Measurements from ENCODE around the gene KCNAB1.
"Not testable (repeated sequence)": the region's sequence is repeated elsewhere in the genome, so short reads cannot be mapped to it uniquely, and the experiment has no call there.

KCNAB1 gene

DNA sequence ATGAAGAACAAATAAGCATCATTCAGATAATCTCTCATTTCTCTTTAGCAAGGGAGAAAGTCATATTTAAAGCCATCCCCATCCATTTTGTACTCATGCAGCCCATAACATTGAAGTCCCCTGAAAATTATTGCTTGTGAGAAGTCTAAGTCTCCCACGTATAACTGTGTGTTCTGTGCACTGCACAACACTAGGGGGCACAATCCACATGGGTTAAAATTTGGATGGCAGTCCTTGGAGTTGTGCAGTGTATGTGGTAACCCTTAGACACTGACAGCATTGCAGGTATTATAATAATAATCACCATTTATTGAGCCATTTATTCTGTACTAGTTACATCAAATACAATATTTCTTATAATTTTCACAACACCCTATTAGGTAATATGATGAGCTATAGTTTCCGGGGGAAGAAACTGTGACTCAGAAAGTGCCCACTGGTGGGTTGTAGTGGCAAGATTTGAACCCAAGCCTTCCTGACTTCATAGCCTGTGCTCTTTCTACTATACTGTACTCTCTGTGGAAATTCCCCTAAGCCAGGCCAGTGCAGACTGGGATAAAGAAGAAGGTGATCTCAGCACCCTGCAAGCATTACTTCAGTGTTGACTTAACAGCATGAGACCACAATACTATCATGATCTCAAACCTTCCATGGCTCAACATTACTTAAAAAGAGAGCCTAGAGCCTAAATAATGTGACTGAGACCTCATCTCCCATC is 15.7 kb downstream of the KCNAB1 start:
- H3K4me3 ChIP-seq (ENCODE audit: low read depth, low read length), result no peak overlapping the region

DNA sequence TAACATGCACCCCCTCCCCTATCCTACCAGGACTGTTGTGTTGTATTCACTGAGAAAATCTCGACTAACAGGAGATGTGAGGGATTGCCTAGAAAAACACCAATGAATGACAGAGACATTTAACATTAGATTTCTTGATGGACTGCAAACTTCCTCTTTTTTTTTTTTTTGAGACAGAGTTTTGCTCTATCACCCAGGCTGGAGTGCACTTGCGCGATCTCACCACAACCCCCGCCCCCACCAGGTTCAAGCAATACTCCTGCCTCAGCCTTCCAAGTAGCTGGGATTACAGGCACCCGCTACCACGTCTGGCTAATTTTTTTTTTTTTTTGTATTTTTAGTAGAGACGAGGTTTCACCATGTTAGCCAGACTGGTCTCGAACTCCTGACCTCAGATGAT is 17.0 kb downstream of the KCNAB1 start:
- H3K4me3 ChIP-seq (ENCODE audit: low read depth, low read length), result not testable (repeated sequence)

DNA sequence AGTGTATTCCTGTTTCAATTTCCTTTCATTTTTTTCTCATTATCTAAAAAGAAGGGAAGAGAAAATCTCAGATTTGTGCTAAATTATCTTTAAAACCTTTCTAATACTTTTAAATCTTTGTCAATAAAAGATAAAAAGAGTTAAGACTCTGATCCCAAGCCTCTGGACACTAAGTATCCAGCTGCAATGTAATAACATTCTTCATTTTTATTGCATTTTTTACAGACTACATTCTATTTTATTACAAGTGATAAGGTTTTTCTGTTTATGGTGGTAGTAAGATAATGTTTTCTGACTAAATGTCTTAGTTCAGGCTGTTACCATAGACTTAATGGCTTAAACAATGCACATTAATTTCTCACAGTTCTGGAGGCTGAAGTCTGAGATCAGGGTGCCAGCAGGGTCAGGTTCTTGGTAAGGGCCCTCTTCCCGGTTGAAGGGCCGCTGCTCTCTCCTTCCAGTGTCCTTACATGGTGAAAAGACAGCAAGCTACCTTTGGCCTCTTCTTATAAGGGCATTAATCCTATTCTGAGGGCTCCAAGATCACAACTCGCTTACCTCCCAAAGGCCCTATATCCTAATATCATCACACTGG is 19.7 kb downstream of the KCNAB1 start:
- no peak overlapping the region for H3K4me3 ChIP-seq (ENCODE audit: low read depth, low read length)

DNA sequence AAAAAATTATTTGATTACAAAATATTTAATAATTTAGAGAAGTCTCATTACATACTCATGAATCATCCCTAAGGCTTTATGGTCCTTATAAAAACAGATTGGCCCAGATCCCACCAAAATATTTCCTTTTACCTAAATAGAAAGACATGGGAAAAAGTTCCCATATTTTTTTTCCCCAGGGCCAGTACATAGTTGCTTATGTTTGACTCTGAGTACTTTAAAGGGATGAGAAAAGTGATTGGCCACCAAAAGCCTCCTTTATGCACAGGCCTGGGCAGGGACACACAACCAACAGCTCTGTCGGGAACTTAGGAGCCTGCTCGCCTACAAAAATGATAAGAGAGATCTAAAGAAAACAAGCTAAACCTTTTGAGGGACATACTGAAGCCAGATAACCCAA is 22.3 kb downstream of the KCNAB1 start:
- H3K4me3 ChIP-seq (ENCODE audit: low read depth, low read length), result no peak overlapping the region

DNA sequence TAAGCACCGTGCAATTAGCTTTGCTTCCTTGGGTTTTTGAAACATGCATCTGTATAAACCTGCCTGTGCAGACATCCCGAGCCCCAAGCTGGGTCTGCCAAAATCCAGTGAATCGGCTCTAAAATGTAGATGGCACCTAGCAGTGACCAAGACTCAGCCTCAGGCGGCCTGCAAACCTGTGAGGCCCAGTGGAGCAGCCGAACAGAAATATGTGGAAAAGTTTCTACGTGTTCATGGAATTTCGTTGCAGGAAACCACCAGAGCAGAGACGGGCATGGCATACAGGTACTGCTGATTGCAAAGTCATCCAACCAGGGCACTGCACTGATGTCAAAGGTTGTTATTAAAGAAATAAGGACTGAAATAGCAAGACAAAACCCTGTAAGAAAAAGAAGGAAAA is 22.8 kb downstream of the KCNAB1 start:
- no peak overlapping the region for H3K4me3 ChIP-seq (ENCODE audit: low read depth, low read length)

DNA sequence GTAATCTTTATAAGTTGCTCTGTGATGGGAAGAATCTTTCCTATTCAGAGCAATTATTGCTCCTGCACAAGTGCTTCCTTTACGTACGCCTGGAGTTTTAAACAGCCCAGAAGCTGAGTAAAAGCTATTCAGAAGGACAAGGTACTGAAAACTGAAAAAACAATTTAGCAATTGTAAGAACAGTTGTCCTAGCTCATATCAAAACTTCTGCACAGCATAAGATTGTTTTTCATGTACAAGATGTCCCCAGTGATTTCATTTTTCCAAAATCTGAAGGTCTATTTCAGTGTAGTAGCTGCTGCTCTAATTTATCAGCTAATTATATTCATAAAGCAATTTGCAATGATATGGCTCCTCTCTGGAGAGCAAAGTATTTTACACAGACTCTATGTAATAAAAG is 23.7 kb downstream of the KCNAB1 start:
- H3K4me3 ChIP-seq (ENCODE audit: low read depth, low read length), result no peak overlapping the region

DNA sequence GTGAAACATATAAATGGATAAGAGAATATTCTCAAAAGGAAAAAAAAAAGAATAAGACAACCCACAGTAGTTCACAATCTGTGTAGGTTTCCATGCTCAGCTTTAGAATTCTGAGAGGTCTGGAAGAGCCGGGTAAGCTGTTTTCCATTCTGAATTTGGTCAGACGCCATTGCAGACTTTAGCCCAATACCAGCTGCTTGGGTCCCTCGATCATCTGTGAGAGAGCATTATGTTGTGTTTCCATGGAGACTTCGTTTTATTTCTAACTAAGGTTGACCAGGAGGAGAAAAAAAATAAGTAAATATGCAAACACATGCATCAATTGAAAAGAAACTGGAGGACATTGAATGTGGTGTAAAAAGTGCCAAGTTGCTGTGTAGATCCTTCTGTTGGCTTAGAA is 25.5 kb downstream of the KCNAB1 start:
- H3K4me3 ChIP-seq (ENCODE audit: low read depth, low read length), result no peak overlapping the region

DNA sequence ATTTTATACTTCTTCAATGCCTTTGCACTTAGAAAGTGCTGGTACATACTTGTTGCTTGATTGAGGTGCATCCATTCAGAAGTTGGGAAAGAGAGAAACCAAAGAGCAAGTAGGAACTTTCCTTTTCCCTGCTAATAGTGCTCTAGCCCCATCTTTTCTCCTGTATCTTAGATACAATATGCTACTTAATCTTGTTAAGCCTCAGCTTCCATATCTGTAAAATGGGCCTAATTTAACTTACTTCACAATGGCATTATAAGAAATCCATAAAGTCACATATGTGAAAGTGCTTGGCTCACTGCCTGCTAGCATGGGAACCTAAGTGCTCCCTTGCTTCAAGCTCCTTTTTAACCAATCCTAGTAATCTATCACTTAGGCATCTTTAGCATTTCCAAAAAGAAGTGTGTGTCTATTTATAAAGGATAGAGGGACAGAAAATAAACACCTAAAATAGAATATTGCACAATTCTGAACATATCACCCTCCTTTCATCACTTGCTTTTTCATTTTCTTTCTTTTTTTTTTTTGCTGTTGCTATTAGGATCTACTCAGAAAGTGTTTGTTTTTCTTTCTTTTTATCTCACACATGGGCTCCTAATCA is 28.1 kb downstream of the KCNAB1 start:
- no peak overlapping the region for H3K4me3 ChIP-seq (ENCODE audit: low read depth, low read length)

DNA sequence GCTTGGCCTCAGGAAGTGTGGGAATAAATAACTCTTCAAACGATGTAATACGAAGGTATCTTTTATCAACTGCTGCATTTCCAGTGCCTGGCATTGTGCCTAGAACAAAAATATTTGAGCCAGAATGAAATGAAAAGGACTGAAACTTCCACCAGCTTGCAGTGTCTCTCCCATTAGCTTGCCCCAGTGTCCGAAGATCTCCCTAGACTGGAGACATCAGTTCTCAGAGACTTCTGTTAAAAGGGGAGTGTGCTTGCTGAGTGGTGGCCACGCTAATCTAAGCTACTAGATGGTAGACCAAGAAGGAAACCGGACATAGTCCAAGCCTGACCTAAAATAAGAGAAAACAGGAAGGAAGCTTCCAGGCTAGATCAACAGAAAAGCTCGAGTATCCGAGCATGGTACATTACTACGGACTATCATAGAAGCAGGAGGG is 28.6 kb downstream of the KCNAB1 start:
- H3K4me3 ChIP-seq (ENCODE audit: low read depth, low read length), result no peak overlapping the region

DNA sequence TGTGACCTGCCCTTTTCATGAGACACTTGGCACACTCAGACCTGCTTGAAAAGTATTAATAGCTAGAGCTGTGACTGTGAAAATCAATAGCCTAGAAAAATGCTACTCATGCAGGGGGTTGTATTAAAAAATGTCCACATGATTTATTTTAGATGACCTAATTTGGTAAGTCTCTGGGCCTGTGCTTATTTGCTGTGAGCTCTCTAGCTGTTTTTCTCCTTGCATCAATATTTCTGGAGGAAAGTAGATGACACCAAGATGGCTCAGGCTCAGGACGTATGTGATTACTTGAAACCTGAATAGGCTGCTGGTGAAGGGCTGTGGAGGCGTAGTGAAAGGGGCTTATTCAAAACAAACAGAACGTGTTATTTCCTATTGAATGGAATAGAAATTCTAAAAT is 29.5 kb downstream of the KCNAB1 start:
- H3K4me3 ChIP-seq (ENCODE audit: low read depth, low read length), result no peak overlapping the region

DNA sequence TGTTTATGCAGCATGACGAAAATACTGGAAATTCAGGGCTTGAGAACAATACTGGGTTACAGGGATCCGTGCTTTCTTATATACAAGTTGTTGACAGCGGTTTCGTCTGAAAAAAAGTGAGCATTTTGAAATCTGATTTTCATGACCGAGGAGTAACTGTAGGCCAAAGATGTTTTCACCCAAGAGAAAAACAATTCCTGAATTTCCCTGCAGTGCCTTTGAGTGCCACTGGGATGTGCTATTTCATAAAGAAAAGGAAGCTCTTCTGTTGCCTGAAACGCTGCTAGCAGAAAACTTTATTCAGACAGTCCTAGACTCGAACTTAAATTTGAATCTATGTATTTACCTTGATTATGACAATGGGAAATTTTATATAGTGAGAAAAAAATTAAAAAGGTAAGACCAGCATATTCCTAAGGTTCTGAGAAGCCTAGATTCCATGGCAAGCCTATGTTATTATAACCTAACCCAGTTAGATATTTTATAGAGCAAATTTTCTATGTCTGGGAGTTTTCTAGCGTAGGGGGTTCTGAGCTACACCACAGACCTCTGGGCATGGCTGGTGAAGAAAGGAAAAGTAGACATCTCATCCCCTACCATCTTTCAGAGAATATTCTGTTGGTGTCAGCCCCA is 30.2 kb downstream of the KCNAB1 start:
- no peak overlapping the region for H3K4me3 ChIP-seq (ENCODE audit: low read depth, low read length)

DNA sequence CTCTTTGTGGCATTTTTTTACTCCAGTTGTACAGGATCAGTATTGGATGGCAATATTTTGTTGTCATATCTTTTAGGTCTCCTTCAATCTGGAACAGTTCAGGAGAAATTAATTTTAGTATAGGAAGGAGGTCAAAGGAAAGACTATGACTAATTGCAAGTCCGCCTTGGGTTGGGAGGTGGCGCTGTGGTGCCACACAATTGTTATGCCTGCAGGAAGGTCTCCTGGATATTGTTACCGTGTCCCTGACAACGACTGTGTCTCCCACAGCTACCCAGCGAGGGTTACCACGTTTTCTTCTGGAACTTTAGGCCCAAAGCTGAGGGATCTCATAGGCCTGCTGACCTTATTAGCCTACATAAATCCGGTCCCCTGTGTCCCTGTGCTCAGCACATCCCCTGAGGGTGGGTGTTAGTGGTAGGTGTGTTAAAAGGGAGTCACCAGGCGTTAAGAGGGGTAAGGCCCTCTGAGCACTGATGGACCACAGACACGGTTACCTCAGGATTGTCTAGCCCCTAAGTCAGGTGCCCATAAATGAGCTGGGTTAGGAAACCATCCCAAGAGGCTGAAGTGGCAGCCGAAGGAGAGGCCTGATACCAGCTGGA is 31.5 kb downstream of the KCNAB1 start:
- H3K4me3 ChIP-seq (ENCODE audit: low read depth, low read length), result no peak overlapping the region

DNA sequence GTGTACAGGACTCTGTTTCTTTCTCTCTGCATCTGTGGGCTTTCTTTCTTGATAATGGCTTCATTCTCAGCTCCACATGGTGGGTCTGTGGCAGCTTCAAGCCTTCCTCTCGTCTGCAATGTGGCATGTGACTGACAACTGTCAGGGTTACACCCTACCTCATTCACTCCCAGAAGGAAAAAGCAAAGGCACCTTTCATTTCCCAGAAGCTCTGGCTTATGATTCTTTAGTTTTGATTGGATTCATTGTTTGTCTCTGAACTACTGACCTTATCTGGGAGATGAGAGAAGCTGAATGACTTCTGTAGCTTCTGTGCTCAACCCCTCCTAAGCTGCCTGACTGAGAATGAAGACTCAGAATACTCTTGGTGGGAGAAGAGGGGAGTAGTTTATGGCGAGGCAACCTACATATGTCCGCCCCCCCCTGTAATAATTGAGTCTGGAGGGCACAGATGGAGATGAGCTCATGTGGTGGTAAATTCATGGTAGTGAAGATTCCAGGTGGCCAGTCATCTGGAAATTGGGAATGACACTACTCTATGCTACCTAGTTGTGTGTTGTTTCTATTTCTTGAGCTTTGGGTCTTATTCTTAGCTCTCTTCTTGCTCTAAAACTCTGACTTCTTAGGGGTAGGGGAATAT is 38.4 kb downstream of the KCNAB1 start:
- H3K4me3 ChIP-seq (ENCODE audit: low read depth, low read length), result no peak overlapping the region

DNA sequence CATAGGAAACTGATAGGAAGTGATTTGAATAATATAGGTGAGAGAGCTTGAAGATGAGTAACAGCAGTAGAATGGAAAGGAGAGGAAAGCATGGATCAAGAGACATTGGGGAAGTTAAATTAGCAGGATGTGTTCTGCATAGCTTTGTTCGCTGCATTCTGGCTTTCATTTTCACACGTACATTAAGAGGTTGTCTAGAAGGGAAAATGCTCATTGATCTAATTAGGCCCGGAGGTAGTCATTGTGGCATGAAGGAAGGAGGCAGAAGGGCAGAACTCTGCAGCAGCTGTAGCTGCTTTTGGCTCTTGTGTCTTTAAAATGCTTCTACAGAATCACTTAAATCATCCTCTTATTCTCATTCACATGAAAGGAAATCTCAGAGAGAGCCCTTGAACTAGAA is 40.3 kb downstream of the KCNAB1 start:
- H3K4me3 ChIP-seq (ENCODE audit: low read depth, low read length), result no peak overlapping the region

DNA sequence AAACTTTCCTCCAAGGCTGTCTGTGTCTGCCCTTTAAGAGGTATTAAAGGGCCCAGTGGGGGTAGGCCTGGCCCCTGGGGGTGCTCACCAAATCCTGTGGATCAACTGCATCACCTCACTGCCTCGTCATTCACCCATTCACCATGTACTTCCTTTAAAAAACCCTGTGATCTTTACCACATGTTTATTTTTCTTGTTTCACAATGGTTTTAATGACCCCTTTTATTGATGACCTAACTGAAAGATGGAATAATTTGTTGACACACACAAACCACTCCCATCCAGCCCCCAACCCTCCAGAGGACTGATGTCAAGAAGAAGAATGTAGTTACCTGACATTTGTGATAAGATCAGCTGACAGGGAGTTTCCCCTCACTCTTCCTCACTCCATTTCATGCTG is 40.8 kb downstream of the KCNAB1 start:
- H3K4me3 ChIP-seq (ENCODE audit: low read depth, low read length), result no peak overlapping the region

DNA sequence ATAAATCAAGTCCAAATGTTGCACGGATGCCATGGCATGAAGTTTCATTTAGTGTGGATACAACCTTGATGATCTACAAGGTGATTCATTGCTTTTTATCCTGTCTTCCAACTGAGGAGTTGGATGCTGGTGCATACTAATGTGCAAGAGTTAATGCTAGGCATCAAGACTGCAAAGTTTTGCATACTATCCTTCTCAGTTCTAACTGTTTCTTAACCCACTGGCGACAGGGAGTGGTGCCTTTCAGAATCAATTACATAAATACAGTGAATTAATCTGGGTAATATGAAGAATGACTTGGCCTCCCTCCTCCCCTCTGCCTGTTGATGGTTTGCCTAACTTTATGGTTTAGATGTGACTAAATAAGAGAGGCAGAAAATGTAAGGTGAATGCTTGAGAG is 43.5 kb downstream of the KCNAB1 start:
- no peak overlapping the region for H3K4me3 ChIP-seq (ENCODE audit: low read depth, low read length)

DNA sequence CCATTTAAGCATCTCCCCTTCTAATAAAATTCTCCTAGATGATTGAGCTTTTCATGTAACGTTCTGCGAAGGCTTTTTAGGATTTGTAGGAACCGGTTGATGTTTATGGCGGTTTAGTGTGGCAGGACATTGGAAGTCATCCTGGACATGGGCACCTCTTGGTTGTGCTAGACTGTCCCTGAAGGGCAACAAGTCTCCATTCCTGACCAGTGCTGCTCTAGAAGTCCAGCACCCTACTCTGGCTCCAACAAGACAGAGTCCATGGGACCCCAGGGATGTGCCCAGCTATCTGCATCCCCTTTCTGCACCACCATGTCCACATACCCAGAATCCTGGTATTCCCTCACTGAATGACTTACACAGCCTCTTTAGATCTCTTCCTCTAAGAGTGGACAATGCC is 46.4 kb downstream of the KCNAB1 start:
- no peak overlapping the region for H3K4me3 ChIP-seq (ENCODE audit: low read depth, low read length)

DNA sequence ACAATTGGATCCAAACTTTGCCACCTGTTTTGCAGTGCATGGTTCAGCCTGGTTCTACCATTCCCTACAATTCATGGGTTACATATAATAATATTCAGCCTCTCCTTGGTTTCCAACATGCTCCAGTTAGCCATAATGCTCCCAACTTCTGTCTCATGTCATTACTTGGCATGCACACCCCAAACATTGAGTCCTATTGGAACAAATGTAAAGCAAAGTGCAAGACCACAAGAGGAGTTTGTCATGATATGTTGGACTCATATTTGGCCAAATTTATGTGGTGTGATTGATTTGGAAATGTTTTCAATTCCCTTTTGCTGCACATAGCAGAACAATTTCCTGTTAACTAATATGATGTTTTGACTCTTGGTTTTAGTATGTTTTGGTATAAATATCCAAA is 50.2 kb downstream of the KCNAB1 start:
- H3K4me3 ChIP-seq (ENCODE audit: low read depth, low read length), result no peak overlapping the region

DNA sequence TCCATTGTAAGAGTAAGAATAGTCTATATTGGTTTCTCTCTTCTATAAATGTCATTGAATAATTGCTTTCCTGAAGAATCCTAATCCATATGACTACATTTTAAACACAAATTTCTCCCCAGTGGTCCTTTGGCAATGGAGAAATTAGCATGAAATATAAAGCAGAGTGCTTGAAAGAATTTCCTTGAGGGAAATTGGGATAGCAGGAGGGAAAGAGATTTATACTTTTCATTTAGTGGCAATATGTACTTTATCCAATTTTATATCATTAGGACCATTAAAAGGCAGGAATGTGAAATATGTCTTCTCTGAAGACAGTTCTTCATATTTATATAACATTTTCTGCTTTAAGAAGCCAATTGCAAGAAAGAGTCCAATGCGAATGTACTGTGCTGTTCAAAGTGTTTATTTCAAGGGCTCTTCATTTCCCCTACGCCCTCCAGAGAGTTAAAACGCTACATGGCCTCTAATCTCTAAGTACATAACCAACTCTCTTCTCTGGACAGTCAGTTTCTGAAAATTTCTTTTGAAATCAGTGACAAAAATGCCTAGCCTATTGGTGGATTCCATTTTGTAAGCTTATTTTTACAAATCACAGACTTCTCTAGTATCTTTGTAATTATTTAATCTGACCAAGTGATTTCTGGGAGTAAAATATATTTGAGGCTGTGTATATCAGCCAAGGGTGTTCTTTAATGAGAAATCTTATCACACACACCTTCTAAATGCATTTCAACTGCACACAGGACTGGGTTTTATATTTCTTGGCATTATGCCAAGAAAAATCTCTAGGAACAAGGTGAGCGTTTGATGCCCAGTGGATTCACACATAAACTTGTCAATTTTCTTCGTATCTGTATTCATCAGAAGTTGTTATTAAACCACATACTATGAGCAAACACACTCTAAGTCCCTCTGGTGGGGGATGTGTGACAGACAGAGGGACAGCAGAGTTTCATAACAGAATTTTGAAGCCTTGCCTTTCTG is 51.2 kb downstream of the KCNAB1 start:
- no peak overlapping the region for H3K4me3 ChIP-seq (ENCODE audit: low read depth, low read length)

DNA sequence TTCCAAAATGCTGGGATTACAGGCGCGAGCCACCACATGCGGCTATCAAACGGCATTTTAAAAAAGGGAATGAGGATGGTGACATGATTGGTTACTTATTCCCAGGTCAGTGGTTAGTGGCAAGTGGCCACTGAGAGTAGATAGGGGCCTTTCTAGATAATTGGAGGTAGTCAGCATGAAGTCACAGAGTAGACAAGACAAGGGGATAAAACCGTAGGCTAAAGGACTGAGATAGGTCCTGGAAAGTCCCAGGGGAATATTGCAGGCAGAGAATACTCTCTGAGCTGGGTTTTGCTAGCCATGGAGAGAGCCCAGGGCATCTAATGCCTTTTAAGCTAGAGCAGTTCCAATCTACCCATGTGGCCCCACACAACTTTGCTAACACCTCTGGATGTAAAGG is 52.2 kb downstream of the KCNAB1 start:
- H3K4me3 ChIP-seq (ENCODE audit: low read depth, low read length), result no peak overlapping the region

All from iPS-11a (cell line).